ENCODE results near the gene ATP6V1G1. TPM values are rescaled to one million over a fixed set of nuclear protein-coding genes. Genes with fewer than 3 reads are reported as not detected.
A peak's percentile ranks its signal among the peaks of the same experiment; 100 is the strongest.

Gene ATP6V1G1, protein sequence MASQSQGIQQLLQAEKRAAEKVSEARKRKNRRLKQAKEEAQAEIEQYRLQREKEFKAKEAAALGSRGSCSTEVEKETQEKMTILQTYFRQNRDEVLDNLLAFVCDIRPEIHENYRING
- 166 and 179 TPM in 2 replicates for total RNA-seq (2014; rRNA removed; shearing (Covaris generic))
- polyA plus RNA-seq (2016; fragmentation: Nextera tagmentation; extraction: Ambion mirVana), result 494 and 509 TPM in 2 replicates
- long read RNA-seq, transcript ATP6V1G1-201 (3 exons, 1,080 nt), result major isoform, 168 of 170 reads
- long read RNA-seq, partial matches to known transcripts, result 1 of 170 reads
- long read RNA-seq, other reads (novel, unspliced or antisense), result 1 of 170 reads

DNA sequence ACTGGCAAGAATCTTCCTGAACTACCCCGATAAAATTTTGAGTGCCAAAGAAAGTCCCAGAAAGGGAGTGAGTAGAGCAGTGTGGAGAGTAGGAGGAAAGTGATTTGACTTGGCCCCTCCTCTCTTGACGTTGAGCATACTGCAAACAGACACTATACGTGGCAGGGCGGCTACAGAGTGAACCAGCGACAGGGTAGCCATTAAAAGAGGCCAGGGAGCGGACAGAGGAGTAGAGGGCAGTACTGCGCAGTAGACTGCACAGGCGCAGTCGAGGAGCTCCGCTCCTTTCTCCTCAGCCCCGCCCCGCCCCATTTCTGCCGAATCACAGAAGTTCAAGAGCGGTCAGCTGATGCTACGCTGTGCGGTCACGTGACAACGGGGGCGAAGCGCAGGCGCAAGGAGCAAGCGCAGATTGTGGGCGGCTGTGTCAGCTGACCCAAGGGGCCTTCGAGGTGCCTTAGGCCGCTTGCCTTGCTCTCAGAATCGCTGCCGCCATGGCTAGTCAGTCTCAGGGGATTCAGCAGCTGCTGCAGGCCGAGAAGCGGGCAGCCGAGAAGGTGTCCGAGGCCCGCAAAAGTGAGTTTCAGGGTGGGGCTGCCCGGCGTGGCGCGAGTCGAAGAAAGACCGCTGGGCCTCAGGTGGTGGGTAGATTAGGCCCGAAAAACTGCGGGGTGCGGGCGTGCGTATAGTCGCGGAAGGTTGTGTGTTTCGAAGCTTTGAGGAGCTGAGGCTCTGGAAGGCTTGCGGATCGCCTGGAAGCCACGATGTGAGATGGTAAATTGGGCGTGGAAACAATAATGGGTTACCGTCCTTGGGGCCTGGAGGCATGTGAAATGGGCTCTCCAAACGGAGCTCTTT lies at the start of gene ATP6V1G1:
ATP6V1G1 (plus strand) TSS at position 425 of the 858 bp plus-strand sequence; CDS start at position 495, 70 bp downstream.
- Histone ChIP-seq H3K27me3 (ENCODE audit: insufficient read depth) (no peaks in the 10 kb centered on the region), H3K27ac (ENCODE audit: low read depth) (peak within 1 kb of the TSS; percentile 94), H3K79me2 (replicated peaks; ENCODE audit: insufficient read depth) (peaks cover 50% of the 10 kb centered on the region), H3K36me3 (ENCODE audit: insufficient read depth) (peaks cover 3% of the 10 kb centered on the region; the same call in 1 of the 2 replicates), H3K4me3 (peak within 1 kb of the TSS; percentile 86), H3K9me2 (ENCODE audit: insufficient read depth) (no peaks in the 10 kb centered on the region), H4K20me1 (replicated peaks; ENCODE audit: insufficient read depth) (peaks cover 34% of the 10 kb centered on the region), H3F3A (replicated peaks; ENCODE audit: low read depth) (peaks cover 11% of the 10 kb centered on the region), H3K4me2 (peak within 1 kb of the TSS; percentile 95), H2AFZ (no peak within 1 kb of the TSS), H3K4me1 (ENCODE audit: insufficient read depth) (peaks cover 27% of the 10 kb centered on the region)
- peak within 1 kb of the TSS; percentile 96 for H3K4me3 Mint-ChIP-seq
- DNase-seq (ENCODE audit: low spot score), result peak; percentile 100
- H3K4me1 Mint-ChIP-seq, result peaks cover 49% of the 10 kb centered on the region
- peak; percentile 90 for ATAC-seq
- H3K36me3 Mint-ChIP-seq (ENCODE audit: low read depth), result peaks cover 31% of the 10 kb centered on the region
- no peaks in the 10 kb centered on the region; the same call in 2 of the 3 replicates for H3K9me3 Mint-ChIP-seq
- peak within 1 kb of the TSS; percentile 99 for H3K27ac Mint-ChIP-seq
- peaks cover 8% of the 10 kb centered on the region for H3K27me3 Mint-ChIP-seq (ENCODE audit: insufficient read depth, low read depth, poor library complexity)
- TF ChIP-seq CTCF (conservative IDR thresholded peaks at IDR 0.05; ENCODE audit: low read depth in 2 of 2) (peak in 1 of 2 experiments; percentile 18; a peak in 1 of 4 replicates), CREB1 (CRISPR knock-in tag; IDR thresholded peaks at IDR 0.05; ENCODE audit: low read depth) (peak; percentile 73), JUNB (IDR thresholded peaks at IDR 0.05; ENCODE audit: unreplicated experiment) (no peak), ZNF331 (CRISPR knock-in tag; IDR thresholded peaks at IDR 0.05; ENCODE audit: low read depth) (no peak), NANOG (IDR thresholded peaks at IDR 0.05; ENCODE audit: borderline replicate concordance) (no peak), ZNF114 (CRISPR knock-in tag; IDR thresholded peaks at IDR 0.05) (no peak), ZNF462 (CRISPR knock-in tag; IDR thresholded peaks at IDR 0.05) (no peak), EZH2phosphoT487 (IDR thresholded peaks at IDR 0.05; ENCODE audit: unreplicated experiment) (no peak), POLR2AphosphoS5 (IDR thresholded peaks at IDR 0.05; ENCODE audit: low read depth) (peak; percentile 92), EZH2 (IDR thresholded peaks at IDR 0.05; ENCODE audit: low read depth, unreplicated experiment) (no peak), STAT1 (IDR thresholded peaks at IDR 0.05; ENCODE audit: unreplicated experiment) (no peak)
- TF ChIP-seq, protein P1, sequence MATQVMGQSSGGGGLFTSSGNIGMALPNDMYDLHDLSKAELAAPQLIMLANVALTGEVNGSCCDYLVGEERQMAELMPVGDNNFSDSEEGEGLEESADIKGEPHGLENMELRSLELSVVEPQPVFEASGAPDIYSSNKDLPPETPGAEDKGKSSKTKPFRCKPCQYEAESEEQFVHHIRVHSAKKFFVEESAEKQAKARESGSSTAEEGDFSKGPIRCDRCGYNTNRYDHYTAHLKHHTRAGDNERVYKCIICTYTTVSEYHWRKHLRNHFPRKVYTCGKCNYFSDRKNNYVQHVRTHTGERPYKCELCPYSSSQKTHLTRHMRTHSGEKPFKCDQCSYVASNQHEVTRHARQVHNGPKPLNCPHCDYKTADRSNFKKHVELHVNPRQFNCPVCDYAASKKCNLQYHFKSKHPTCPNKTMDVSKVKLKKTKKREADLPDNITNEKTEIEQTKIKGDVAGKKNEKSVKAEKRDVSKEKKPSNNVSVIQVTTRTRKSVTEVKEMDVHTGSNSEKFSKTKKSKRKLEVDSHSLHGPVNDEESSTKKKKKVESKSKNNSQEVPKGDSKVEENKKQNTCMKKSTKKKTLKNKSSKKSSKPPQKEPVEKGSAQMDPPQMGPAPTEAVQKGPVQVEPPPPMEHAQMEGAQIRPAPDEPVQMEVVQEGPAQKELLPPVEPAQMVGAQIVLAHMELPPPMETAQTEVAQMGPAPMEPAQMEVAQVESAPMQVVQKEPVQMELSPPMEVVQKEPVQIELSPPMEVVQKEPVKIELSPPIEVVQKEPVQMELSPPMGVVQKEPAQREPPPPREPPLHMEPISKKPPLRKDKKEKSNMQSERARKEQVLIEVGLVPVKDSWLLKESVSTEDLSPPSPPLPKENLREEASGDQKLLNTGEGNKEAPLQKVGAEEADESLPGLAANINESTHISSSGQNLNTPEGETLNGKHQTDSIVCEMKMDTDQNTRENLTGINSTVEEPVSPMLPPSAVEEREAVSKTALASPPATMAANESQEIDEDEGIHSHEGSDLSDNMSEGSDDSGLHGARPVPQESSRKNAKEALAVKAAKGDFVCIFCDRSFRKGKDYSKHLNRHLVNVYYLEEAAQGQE (IDR thresholded peaks at IDR 0.05; ENCODE audit: unreplicated experiment), result no peak
